Measurements from ENCODE around the gene TEX10. TPM values are rescaled to one million over a fixed set of nuclear protein-coding genes. Genes with fewer than 3 reads are reported as not detected.

TEX10 gene
- total RNA-seq, 2 experiments from 2014 or later: 9.3 to 10.1 TPM

- Histone ChIP-seq H3K27me3 (ENCODE audit: control insufficient read depth in 1 of 2, insufficient read depth in 2 of 2, low read length in 2 of 2) (peaks cover 0 to 1% of the 10 kb centered on the region in 2 experiments), H3K9me3 (ENCODE audit: control insufficient read depth in 1 of 2, insufficient read depth in 1 of 2, low read length in 2 of 2) (peaks cover 4% of the 10 kb centered on the region in 2 experiments), H3K36me3 (ENCODE audit: insufficient read depth, low read length) (no peaks in the 10 kb centered on the region), H3K27ac (ENCODE audit: low read depth in 1 of 2, low read length in 2 of 2) (no peak overlapping the region), H3K4me3 (ENCODE audit: low read length) (no peak overlapping the region), H3K4me1 (ENCODE audit: insufficient read depth, low read length) (no peaks in the 10 kb centered on the region)
- ChIA-PET POLR2A (no interaction called here), CTCF (no interaction called here)
- no peak for TF ChIP-seq CTCF (IDR thresholded peaks at IDR 0.05)
- no peaks in the 10 kb centered on the region for H3K36me3 Mint-ChIP-seq (ENCODE audit: low read depth)
- H3K27me3 Mint-ChIP-seq: peaks cover 4% of the 10 kb centered on the region
- peaks cover 2% of the 10 kb centered on the region for H3K9me3 Mint-ChIP-seq
- no peaks in the 10 kb centered on the region for H3K4me1 Mint-ChIP-seq (ENCODE audit: low read depth)
- no peak overlapping the region for H3K27ac Mint-ChIP-seq
- no peak overlapping the region for H3K4me3 Mint-ChIP-seq
- ATAC-seq (ENCODE audit: poor library complexity) (no peak), DNase-seq (no peak)
- intact Hi-C loops (cut with DNase I, micrococcal nuclease): no loop called here
Measured at GRCh38 chr9:100372648-100373047, 19.9 kb upstream of the TEX10 start.

DNA sequence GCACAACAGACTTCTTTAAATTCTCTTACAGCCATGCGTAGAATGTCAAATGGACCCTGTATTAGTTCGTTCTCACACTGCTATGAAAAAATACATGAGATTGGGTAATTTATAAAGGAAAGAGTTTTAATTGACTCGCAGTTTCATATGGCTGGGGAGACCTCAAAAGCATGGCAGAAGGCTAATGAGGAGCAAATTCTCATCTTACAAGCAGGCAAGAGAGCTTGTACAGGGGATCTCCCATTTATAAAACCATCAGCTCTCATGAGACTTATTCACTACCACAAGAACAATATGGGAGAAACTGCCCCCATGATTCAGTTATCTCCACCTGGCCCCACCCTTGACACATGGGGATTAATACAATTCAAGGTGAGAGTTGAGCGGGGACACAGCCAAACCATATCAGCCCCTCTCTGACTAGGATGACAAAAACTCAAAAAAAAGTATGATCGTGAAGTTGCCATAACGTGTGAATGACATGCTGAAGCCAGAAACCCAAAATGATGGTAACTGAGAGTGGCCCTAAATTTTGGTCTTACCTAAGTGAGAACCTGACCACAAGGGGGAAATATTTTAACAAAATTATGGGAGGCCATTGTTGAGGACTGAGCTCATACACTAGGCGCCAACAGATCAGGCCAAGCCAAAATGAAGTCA, 17.5 kb upstream of the TEX10 start:
- Mint-ChIP-seq H3K27ac (no peak overlapping the region), H3K27me3 (peaks cover 4% of the 10 kb centered on the region), H3K9me3 (peaks cover 7% of the 10 kb centered on the region), H3K36me3 (ENCODE audit: low read depth) (no peaks in the 10 kb centered on the region), H3K4me1 (ENCODE audit: low read depth) (no peaks in the 10 kb centered on the region), H3K4me3 (no peak overlapping the region)
- no peak overlapping the region for H3K4me3 ChIP-seq (ENCODE audit: low read length)
- CTCF ChIA-PET: interaction anchor here (0.6 to 1.0 kb wide), 3 partner anchors 14 to 154 kb away, joined by 3 to 4 read pairs (median 3); no protein-coding TSS in a partner anchor
- no peak for TF ChIP-seq CTCF (IDR thresholded peaks at IDR 0.05)
- H3K36me3 ChIP-seq (ENCODE audit: insufficient read depth, low read length): no peaks in the 10 kb centered on the region
- H3K27ac ChIP-seq (ENCODE audit: low read depth in 1 of 2, low read length in 2 of 2): no peak overlapping the region
- H3K27me3 ChIP-seq (ENCODE audit: control insufficient read depth in 1 of 2, insufficient read depth in 2 of 2, low read length in 2 of 2): peaks cover 0 to 4% of the 10 kb centered on the region in 2 experiments
- intact Hi-C loops (cut with DNase I, micrococcal nuclease): no loop called here
- peaks cover 4% of the 10 kb centered on the region in 2 experiments for H3K9me3 ChIP-seq (ENCODE audit: control insufficient read depth in 1 of 2, insufficient read depth in 1 of 2, low read length in 2 of 2)
- POLR2A ChIA-PET: interaction anchor here (0.6 to 0.8 kb wide), 2 partner anchors 20 to 27 kb away, joined by 3 read pairs; no protein-coding TSS in a partner anchor
- ATAC-seq (ENCODE audit: poor library complexity): no peak
- no peak for DNase-seq
- H3K4me1 ChIP-seq (ENCODE audit: insufficient read depth, low read length): no peaks in the 10 kb centered on the region

GRCh38 chr9:100368672-100369071, 15.9 kb upstream of the TEX10 start:
- no peak overlapping the region for H3K27ac ChIP-seq (ENCODE audit: low read depth in 1 of 2, low read length in 2 of 2)
- Mint-ChIP-seq H3K4me3 (no peak overlapping the region), H3K9me3 (peaks cover 7% of the 10 kb centered on the region), H3K27me3 (peaks cover 4% of the 10 kb centered on the region), H3K4me1 (ENCODE audit: low read depth) (no peaks in the 10 kb centered on the region), H3K36me3 (ENCODE audit: low read depth) (no peaks in the 10 kb centered on the region), H3K27ac (no peak overlapping the region)
- H3K27me3 ChIP-seq (ENCODE audit: control insufficient read depth in 1 of 2, insufficient read depth in 2 of 2, low read length in 2 of 2): peaks cover 0 to 4% of the 10 kb centered on the region in 2 experiments
- no peaks in the 10 kb centered on the region for H3K36me3 ChIP-seq (ENCODE audit: insufficient read depth, low read length)
- ChIA-PET CTCF (interaction anchor here (0.8 kb wide), 1 partner anchor 23 kb away, joined by 3 read pairs; no protein-coding TSS in a partner anchor), POLR2A (no interaction called here)
- ATAC-seq (ENCODE audit: poor library complexity) (no peak), DNase-seq (no peak)
- no peak for TF ChIP-seq CTCF (IDR thresholded peaks at IDR 0.05)
- H3K9me3 ChIP-seq (ENCODE audit: control insufficient read depth in 1 of 2, insufficient read depth in 1 of 2, low read length in 2 of 2): peaks cover 4% of the 10 kb centered on the region in 2 experiments
- H3K4me3 ChIP-seq (ENCODE audit: low read length): no peak overlapping the region
- intact Hi-C loops (cut with DNase I, micrococcal nuclease): no loop called here
- H3K4me1 ChIP-seq (ENCODE audit: insufficient read depth, low read length): no peaks in the 10 kb centered on the region

Data from CD4-positive, alpha-beta T cell (primary cell).